Amygdala (tissue), 56 donors: Measurements from ENCODE around the gene ZNF488.

ENCODE experiments used
- DNase-seq, 56 donors: peaks; one replicate each; lab custom pipeline; 2025; lab: John Stamatoyannopoulos, UW

ZNF488 gene

GRCh38 chr10:47334466-47335295 lies 49.4 kb downstream of the ZNF488 start:
- DNase-seq, result no peak

- DNase-seq, result no peak
Observed at GRCh38 chr10:47333532-47333931, 50.6 kb downstream of the ZNF488 start.

DNA sequence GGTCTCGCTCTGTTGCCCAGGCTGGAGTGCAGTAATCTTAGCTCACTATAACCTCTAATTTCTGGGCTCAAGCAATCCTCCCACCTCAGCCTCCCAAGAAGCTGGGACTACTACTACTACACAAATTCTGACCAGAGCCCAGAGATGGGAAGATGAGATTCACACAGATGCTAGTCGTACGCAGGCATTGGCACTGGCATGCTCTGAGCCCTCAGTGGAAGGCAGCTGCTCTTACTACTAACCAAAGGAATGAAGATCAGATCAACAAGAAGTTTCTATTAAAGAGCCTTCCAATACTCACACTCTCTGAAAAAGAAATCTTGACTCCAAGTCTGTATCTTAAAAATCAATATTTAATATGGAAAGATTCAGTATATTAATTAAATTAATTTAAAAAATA lies 51.1 kb downstream of the ZNF488 start:
- no peak for DNase-seq

DNA sequence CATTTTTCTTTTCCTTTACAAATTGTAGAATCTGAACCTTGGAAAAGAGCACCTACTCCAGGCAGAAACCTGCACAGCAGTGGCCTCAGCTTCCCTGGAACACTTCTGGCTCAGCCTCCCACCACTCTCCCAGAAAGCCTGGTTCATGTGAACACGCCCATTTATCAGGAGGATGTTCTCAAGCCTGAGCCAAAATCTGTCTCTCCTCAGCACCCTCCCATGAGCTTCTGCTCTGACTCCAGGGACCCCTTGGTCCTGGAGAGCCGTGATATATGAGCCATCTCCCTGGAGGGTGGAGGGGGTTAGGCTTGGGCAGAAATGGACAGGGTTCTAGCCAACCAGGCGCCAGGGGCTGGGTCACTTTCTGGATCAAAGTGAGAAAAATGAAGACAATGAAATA lies 51.7 kb downstream of the ZNF488 start:
- DNase-seq, result no peak

GRCh38 chr10:47331954-47332353 lies 52.1 kb downstream of the ZNF488 start:
- DNase-seq, result no peak

- no peak for DNase-seq
Observed at GRCh38 chr10:47331491-47331890, 52.6 kb downstream of the ZNF488 start.

DNA sequence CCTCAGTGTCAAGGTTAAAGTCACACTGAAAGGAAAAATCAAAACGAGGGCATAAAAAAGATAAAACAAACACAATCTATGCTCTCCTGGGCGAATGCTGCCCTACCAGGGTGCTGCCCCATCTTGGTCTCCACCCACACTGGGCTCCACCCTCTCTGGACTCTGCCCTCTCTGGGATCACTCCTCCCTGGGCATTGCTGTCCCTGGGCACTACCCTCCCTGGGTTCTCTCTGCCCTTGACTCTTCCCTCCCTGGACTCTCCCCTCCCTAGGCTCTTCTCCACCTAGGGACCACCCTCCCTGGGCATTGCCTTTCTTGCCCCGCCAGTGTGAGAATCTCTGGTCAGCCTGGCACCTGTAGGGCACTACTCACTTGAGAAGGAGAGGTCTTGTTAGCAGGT lies 53.3 kb downstream of the ZNF488 start:
- no peak for DNase-seq

DNA sequence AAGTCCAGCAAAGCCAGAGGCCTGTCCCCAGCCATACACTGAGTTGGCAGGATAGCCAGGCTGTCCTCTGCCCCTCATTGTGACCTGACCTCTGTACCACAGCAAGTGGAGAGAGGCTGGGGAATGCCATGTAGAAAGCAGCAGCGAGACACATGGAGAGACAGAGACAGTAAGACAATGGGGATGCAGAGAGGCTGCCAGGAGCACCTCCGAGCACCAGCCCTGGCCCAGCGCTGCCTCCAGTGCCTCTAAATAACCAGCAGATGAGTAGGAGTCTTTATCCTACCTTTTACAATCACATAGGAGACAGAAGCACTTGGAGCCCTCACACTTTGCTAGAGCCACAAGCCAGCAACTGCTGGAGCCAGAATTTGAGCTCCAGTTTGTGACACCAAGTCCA lies 53.7 kb downstream of the ZNF488 start:
- no peak for DNase-seq

- no peak for DNase-seq
Observed at GRCh38 chr10:47329855-47330254, 54.2 kb downstream of the ZNF488 start.

- DNase-seq, result no peak
Observed at GRCh38 chr10:47326927-47327330, 57.2 kb downstream of the ZNF488 start.

DNA sequence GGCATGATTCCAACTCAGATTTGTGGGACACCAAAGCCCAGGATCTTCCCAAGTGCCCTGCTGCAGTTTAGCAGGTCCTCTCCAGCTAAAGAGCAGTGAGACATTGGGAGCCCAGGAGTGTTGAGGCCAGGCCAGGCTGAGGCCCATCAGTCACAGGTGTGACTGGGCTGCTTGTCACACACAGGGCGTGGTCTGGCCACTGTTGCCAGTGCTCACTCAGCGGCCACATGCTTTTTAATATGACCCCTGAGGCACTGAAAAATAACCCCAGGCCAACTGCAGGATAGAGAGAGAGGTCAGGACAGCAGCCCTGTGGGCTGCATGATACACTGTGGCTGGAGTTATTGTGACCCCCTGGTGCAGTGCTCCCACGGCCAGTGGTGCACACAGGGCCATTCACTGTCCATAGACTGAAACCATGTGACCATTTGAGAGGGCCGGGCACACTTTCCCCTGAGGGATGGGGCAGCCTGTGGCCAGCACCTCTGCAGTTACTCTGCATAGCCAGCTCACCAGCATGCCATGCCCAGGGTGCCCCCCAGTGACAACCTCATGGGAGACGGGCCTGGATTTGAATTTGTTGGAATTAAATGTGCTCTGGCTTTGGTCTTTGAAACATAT lies 57.7 kb downstream of the ZNF488 start:
- no peak for DNase-seq

GRCh38 chr10:47325303-47326291 lies 58.5 kb downstream of the ZNF488 start:
- DNase-seq, result no peak

GRCh38 chr10:47323636-47324296 lies 60.3 kb downstream of the ZNF488 start:
- no peak for DNase-seq

GRCh38 chr10:47323087-47323486 lies 61.0 kb downstream of the ZNF488 start:
- DNase-seq, result no peak

DNA sequence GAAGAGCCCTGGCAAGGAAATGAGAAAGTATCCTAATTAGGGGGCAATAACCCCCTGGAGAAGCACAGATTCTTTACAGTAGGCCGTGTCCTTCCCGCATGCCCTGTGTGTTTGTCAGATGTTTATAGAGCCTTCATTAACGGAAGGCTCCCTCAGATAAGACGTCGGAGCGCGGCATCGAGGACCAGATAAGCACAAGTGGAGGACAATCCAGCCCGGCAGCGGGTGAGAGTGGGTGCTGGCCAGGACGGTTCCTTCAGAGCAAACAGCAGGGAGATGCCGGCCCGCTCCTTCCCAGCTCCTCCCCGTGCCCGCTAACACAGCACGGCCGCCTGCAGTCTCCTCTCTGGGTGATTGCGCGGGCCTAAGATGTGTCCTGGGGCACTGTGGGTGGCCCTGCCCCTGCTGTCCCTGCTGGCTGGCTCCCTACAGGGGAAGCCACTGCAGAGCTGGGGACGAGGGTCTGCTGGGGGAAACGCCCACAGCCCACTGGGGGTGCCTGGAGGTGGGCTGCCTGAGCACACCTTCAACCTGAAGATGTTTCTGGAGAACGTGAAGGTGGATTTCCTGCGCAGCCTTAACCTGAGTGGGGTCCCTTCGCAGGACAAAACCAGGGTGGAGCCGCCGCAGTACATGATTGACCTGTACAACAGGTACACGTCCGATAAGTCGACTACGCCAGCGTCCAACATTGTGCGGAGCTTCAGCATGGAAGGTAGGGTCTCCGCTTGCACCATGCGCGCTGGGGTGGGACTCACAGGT lies 61.6 kb downstream of the ZNF488 start, which contains the start of gene GDF2:
Gene GDF2, plus strand, starts transcription at position 155 of the 762 bp plus-strand sequence. Its CDS starts 215 bp downstream, at position 370.
- DNase-seq, result no peak

- no peak for DNase-seq
Observed at GRCh38 chr10:47321521-47322195, 62.4 kb downstream of the ZNF488 start.

DNA sequence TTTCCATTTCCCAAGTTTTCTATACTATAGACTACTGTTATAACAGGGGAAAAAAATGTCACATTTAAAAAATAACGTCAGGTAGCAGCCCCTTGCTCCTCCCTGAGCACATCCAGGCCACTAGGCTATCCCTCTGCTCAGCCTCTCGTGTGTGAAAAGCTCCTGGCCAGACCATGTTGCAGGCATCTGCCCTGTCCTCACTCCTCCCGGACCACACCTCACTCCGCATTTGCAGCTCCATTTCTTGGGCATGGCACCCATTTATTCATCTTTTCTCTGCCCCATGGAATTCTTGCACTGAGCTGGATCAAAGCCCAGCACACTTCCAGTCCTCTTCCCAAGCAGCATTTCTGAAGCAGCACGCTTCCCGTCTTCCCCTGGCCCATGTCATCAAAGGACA lies 63.3 kb downstream of the ZNF488 start:
- no peak for DNase-seq

DNA sequence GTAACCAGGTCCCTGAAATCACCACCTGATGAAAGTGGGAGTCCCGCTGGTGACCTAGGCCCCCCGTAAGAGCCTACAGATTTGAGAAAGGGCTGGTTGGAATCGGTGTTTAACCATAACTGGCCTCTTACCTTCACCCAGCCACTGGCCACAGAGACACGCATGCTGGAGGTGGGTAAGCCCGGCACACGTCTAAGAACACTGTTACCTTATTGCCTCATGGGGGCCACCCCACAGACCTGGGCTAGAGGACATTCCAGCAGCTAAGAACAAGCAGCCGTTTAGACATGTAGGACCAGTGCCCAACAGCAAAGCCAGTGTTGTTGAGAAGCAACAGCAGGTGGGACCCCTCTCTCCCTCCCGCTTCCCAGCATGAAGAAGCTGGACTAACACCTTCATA lies 64.3 kb downstream of the ZNF488 start:
- no peak for DNase-seq

- no peak for DNase-seq
Observed at GRCh38 chr10:47318706-47319105, 65.4 kb downstream of the ZNF488 start.
